ENCODE data around the gene SEL1L2.

DNA sequence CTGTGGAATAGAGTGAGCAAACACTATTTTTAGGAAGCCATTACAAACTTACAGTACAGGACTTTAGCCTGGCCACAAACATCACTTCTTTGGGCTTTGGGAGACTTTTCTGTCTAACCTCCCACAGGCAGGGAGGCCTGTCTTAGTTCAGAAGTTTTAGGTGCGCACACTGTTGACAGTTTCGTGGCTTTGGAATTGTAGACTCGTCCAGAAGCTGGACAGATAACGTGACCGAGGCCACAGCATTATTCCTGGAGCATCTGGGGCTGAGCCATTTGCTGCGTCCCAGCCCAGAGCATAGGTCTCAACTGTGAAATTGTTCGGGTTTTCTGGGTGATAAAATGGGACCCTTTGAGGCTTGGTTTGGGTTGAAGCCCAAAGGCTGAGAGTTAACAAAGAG lies 151.8 kb downstream of the SEL1L2 start:
- TF ChIP-seq CTCF (IDR thresholded peaks at IDR 0.05; ENCODE audit: low read length) (no peak), EZH2phosphoT487 (IDR thresholded peaks at IDR 0.05; ENCODE audit: low read length) (no peak)
